PC-3 (cell line): ENCODE results near the gene TMEM185B. TPM values are rescaled to one million over a fixed set of nuclear protein-coding genes. Genes with fewer than 3 reads are reported as not detected.

Experiments
- ATAC-seq: fragments of 200-7000 bp; cut with Tn5 transposase; 2 replicates; pipeline ENCODE4 v1.9.1; 2020; ENCODE audit warnings: mild to moderate bottlenecking, moderate library complexity
- BruUV-seq: library from RNA; stranded (reverse); fragments of 400-500 nt; replicated peaks from 2 replicates; lab custom pipeline; 2021; lab: Mats Ljungman, UMichigan
- CTCF ChIA-PET: fragments of 300-600 bp; sonication (Branson Sonifier 250); formaldehyde crosslinking; loops from one replicate; lab custom pipeline; 2022; ENCODE audit warnings: antibody characterized with exemption; lab: Charles Lee
- POLR2A ChIA-PET: fragments of 300-600 bp; sonication (Branson Sonifier 250); formaldehyde crosslinking; loops from one replicate; lab custom pipeline; 2022; ENCODE audit warnings: antibody characterized with exemption; ENCODE audit not compliant: unreplicated experiment; lab: Charles Lee
- DNase-seq: peaks from one replicate; pipeline ENCODE4 v3.0.0-alpha.2; 2015
- H2AFZ ChIP-seq: fragments of 300-600 bp; sonication (generic); 2 replicates; pipeline ENCODE4 v1.6.0; 2016; ENCODE audit warnings: antibody characterized with exemption, low read length
- H3F3A ChIP-seq: fragments of 300-600 bp; sonication (generic); one replicate; pipeline ENCODE4 v1.6.0; 2017; ENCODE audit warnings: antibody characterized with exemption, low read length, control low read depth, mild to moderate bottlenecking; ENCODE audit not compliant: unreplicated experiment
- H3K27ac ChIP-seq: fragments of 300-600 bp; sonication (generic); 2 replicates; pipeline ENCODE4 v1.5.1; 2016; ENCODE audit warnings: mild to moderate bottlenecking, low read length
- H3K27me3 ChIP-seq: fragments of 300-600 bp; sonication (generic); 2 replicates; pipeline ENCODE4 v1.6.1; 2016; ENCODE audit warnings: low read length, mixed read lengths
- H3K36me3 ChIP-seq: fragments of 300-600 bp; sonication (generic); 2 replicates; pipeline ENCODE4 v1.6.1; 2016; ENCODE audit warnings: low read depth, mixed run types, low read length, mixed read lengths
- H3K4me1 ChIP-seq: fragments of 300-600 bp; sonication (generic); 2 replicates; pipeline ENCODE4 v1.5.1; 2016; ENCODE audit warnings: low read length; ENCODE audit not compliant: insufficient read depth
- H3K4me2 ChIP-seq: fragments of 300-600 bp; sonication (generic); 2 replicates; pipeline ENCODE4 v1.6.0; 2016; ENCODE audit warnings: low read length
- H3K4me3 ChIP-seq: fragments of 300-600 bp; sonication (generic); 2 replicates; pipeline ENCODE4 v1.5.1; 2016; ENCODE audit warnings: mild to moderate bottlenecking, low read length, mixed read lengths
- H3K79me2 ChIP-seq: fragments of 300-600 bp; sonication (generic); 2 replicates; pipeline ENCODE4 v1.6.1; 2017; ENCODE audit warnings: low read length, mixed read lengths
- H3K9ac ChIP-seq: fragments of 300-600 bp; sonication (generic); 2 replicates; pipeline ENCODE4 v1.6.0; 2016; ENCODE audit warnings: mild to moderate bottlenecking, low read length
- H3K9me2 ChIP-seq: fragments of 300-600 bp; sonication (generic); replicated peaks from 2 replicates; pipeline ENCODE4 v1.6.1; 2016; ENCODE audit warnings: mixed run types, low read length, mixed read lengths
- H3K9me3 ChIP-seq: fragments of 300-600 bp; sonication (generic); 2 replicates; pipeline ENCODE4 v1.6.1; 2016; ENCODE audit warnings: low read length, mixed read lengths
- H4K20me1 ChIP-seq: fragments of 300-600 bp; sonication (generic); 2 replicates; pipeline ENCODE4 v1.6.1; 2016; ENCODE audit warnings: low read length, mixed read lengths
- CTCF ChIP-seq: fragments of 300-600 bp; sonication (generic); conservative IDR thresholded peaks from 2 replicates; pipeline ENCODE4 v1.5.1; 2017; ENCODE audit warnings: antibody characterized with exemption, low read depth, mild to moderate bottlenecking, low read length
- EZH2 ChIP-seq: fragments of 300-600 bp; sonication (generic); IDR thresholded peaks from one replicate; pipeline ENCODE4 v1.6.1; 2017; ENCODE audit warnings: antibody characterized with exemption, mild to moderate bottlenecking, low read length; ENCODE audit not compliant: unreplicated experiment
- EZH2phosphoT487 ChIP-seq: fragments of 300-600 bp; sonication (generic); IDR thresholded peaks from 2 replicates; pipeline ENCODE4 v1.6.1; 2018; ENCODE audit warnings: mild to moderate bottlenecking, antibody characterized with exemption, low read length, borderline replicate concordance
- intact Hi-C: fragments of 100-400 bp; cut with micrococcal nuclease; formaldehyde crosslinking; loops from 2 replicates; pipeline ENCODE4 v1.9.0; 2023
- total RNA-seq: library from RNA; depleted of rRNA; stranded (reverse); fragments of >200 nt; gene quantifications from 2 replicates; pipeline ENCODE4 v1.2.3, GENCODE V29; 2014

TMEM185B gene
- total RNA-seq, 1 experiment from 2014 or later = 67.5 TPM

- ChIA-PET POLR2A (no interaction called here), CTCF (no interaction called here)
- H3K4me2 ChIP-seq = no peak overlapping the region
- no peaks in the 10 kb centered on the region for H4K20me1 ChIP-seq
- H3K27me3 ChIP-seq = no peaks in the 10 kb centered on the region
- peaks cover 28% of the 10 kb centered on the region for H3K4me1 ChIP-seq
- H3K4me3 ChIP-seq = no peak overlapping the region
- H3K9ac ChIP-seq = no peak overlapping the region
- no peaks in the 10 kb centered on the region for H3K9me2 ChIP-seq
- H3K36me3 ChIP-seq = no peaks in the 10 kb centered on the region
- no peaks in the 10 kb centered on the region for H3K79me2 ChIP-seq
- DNase-seq (no peak), ATAC-seq (no peak)
- H3K27ac ChIP-seq = no peak overlapping the region
- intact Hi-C loops = no loop called here
- TF ChIP-seq EZH2 (no peak), EZH2phosphoT487 (no peak), CTCF (no peak)
- no peaks in the 10 kb centered on the region for H3K9me3 ChIP-seq
- no TSS peak for BruUV-seq
- no peaks in the 10 kb centered on the region for H3F3A ChIP-seq
- H2AFZ ChIP-seq = no peak overlapping the region
These were observed 24.7 kb upstream of the TMEM185B start for GRCh38 chr2:120247851-120248250.

GRCh38 chr2:120246546-120247300 is 23.5 kb upstream of the TMEM185B start:
- H3K9ac ChIP-seq = no peak overlapping the region
- POLR2A ChIA-PET = no interaction called here

More at GRCh38 chr2:120246546-120247300, 23.5 kb upstream of the TMEM185B start:
- no peak for DNase-seq
- no peaks in the 10 kb centered on the region for H3K36me3 ChIP-seq
- TF ChIP-seq CTCF (no peak), EZH2 (no peak), EZH2phosphoT487 (no peak)
- no peak overlapping the region for H3K27ac ChIP-seq
- no peaks in the 10 kb centered on the region for H3K79me2 ChIP-seq
- no peak overlapping the region for H3K4me3 ChIP-seq
- intact Hi-C loops = no loop called here
- peaks cover 25% of the 10 kb centered on the region for H3K4me1 ChIP-seq
- no peak for ATAC-seq
- no peak overlapping the region for H2AFZ ChIP-seq
- no TSS peak for BruUV-seq
- H3K9me2 ChIP-seq = no peaks in the 10 kb centered on the region
- H3F3A ChIP-seq = no peaks in the 10 kb centered on the region
- H3K27me3 ChIP-seq = no peaks in the 10 kb centered on the region
- CTCF ChIA-PET = no interaction called here
- H4K20me1 ChIP-seq = no peaks in the 10 kb centered on the region
- no peak overlapping the region for H3K4me2 ChIP-seq
- H3K9me3 ChIP-seq = no peaks in the 10 kb centered on the region
